Measurements from ENCODE around the gene STX19.

STX19 gene

DNA sequence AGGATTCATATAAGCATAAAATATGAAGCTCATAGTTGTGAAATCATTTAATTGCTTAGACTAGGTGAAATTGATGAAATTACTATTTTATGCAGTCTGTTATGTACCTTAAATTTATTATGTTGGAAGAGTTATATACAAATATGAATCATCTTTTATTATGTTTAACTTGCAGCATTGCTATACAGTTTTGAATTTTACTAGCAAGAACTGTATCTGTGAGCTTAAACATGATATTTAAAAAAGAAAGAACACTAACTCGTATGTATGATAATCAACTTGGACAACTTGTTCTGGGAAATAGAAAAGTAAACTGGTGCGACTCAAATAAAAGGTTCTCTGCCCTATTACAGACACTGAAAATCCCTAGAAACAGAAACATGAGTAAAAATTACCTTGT is 1.8 kb downstream of the STX19 start:
- no peak for DNase-seq

DNA sequence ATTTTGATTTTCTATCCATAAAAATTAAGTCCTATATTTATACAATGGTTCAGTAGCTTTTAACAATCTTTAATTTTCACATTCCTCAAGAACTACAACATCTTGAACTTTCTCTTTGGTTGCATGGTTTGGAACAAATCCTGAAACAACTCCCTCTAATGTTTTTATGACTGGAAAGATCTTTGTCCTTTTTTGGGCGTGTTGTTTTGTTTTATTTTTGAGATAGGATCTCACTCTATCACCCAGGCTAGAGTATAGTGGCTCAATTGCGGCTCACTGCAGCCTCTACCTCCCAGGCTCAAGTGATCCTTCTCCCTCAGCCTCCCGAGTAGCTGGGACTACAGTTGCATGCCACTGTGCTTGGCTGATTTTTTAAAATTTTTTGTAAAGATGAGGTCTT is 4.0 kb downstream of the STX19 start:
- DNase-seq = no peak

DNA sequence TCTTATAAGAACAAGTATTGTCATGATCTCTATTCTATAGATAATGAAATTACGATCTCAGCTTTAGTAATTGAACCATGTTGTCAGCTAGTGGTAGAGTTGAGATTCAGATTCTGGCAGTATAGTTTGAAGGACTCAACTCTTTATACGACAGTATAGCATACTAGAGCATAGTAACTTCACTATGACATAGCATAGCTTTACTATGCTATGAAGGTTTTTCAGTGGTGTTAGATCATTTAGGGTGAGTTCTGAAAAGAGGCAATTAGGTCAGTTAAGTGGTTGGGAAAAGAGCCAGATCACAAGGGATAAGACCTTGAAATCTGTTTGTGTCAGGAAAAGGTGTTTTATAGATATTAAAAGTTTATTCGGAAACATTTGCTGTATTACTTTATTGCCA is 8.1 kb downstream of the STX19 start:
- DNase-seq = no peak

DNA sequence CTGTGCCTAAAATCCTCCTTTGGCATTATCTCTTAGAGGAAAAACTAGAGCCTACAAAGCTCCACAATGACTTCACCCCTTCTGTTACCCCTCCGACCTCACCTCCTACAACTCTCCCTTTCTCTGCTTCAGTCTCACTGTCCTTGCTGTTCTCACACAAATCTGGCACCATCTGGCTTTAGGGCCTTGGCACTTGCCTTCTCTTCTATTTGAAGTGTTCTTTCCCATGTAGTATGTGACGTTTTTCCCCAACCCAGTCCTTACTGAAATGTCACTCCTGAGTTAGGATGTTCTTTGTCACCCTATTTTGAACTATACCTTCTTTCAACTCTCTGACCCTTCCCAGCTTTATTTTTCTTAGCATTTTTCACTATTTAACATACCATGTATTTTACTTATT is 8.7 kb downstream of the STX19 start:
- DNase-seq = no peak

DNA sequence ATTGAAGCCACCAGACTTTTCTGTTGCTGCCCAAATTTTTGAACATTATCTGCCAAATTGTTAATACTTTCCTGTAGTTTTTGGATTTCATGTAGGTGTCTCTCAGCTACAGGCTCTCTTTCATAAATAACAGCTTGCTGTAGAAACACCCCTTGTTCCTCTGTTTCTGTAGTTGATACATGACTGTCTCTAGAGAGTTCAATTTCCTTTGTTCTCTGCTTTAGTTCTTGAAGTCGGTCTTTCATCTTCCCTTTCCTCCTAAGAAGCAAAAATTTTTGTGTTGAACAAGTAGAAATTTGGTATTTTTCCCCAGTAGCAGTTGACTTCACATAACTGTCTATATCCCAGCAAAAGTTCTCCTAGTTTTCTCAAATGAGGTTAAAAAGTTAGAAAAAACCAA is 13.4 kb downstream of the STX19 start:
- DNase-seq = no peak

DNA sequence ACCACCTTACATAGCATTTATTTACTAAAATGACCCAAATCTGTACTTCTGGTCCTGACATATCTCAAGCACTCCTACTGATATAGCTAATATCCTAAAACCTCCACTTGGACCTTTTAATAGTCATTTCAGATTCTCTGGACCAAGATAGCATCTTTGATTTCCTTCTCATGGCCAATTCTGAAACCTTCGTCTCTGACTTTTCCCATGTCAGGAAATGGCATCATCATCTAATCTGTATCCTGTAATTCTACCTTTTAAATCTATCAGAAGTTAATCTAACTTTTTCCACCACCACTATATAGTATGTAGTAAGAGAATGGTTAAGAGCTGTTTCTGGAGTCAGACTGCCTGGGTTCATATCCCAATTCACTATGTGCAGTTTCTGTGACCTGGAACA is 16.2 kb downstream of the STX19 start:
- DNase-seq = no peak

DNA sequence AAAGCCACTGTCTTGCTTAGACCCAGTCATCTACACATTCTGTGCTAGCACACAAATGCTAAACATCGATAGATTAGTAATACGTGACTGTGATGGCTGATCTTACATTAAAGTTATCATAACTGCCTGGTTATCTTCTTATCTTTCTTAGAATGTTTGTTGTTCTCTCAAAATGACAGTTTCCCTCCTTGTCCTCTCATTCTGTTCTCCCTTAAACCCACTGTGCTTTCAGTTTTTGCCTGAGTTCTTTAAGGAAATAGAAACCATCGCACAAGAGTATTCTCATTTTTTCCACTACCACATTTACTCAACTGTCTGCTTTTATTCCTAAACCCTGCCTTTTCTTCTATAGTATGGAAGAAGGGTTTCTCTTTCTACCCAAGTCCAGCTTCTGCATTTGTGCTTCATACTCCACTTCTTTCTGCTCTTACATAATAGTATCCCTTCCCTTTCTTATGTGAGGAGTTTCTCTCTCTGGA is 17.1 kb downstream of the STX19 start:
- DNase-seq = no peak

DNA sequence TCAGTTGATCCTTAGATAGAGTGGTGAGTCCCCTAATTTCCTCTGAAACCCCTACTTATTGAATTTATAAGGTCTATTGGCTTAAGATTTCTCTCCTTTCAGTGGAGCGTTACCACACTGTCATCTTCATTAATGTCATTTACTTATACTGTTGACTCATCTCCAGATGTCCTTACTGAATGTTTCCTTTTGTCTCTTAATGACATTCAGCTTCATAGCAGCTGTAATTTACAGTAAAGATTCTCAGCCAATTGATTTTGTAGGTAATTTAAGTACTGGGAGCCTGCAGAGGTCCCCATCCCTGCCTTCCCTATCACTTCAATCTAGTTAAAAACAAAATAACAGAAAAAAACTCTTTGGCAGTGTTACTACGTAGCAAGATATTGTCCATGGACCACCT is 18.8 kb downstream of the STX19 start:
- no peak for DNase-seq

DNA sequence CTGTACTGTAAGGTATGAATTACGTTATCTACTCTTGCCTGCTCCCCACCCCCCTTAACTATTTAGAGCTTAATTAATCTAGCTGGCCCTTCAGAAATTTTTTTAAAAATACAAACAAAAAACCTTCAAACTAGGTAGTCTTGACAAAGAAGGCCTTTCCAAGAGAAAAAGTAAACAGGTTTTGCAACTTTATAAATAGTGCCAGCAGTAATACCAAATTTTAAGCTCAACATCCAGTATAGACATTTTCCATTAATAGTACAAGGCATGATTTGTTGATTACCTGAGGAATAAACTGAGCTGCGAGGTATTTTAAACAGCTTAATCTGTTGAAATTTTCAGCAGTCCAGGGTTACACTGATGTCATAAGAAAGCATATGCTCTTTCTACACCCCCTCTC is 20.1 kb downstream of the STX19 start:
- DNase-seq = no peak

DNA sequence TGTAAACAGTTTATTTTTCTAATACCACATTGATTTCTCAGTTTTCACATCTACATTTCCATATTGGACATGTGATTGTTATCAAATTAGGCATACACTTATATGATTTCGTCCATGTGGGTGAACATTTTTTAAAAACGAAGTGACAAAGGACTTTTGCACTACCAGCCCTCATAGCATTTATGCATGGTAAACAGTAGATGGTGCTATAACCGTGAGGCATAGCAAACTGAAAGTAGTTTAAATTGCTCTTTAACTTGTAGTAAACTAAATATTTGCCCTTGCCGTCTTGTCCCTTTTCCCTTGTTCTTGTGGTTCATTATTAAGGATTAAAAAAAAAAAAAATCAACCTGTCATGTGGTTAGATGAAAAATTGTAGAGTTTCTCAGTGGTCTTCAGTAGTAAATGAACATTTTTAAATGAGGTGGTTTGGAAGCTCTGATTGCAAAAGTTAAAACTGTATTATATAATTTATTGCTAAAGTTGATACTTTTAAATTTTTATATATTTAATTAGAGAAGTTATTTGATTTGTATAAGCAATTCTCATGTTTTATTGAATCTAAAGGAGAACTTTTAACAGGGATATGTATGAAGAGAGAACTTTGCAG is 24.0 kb downstream of the STX19 start:
- peak in 1 of 2 donors; percentile 71 for DNase-seq

DNA sequence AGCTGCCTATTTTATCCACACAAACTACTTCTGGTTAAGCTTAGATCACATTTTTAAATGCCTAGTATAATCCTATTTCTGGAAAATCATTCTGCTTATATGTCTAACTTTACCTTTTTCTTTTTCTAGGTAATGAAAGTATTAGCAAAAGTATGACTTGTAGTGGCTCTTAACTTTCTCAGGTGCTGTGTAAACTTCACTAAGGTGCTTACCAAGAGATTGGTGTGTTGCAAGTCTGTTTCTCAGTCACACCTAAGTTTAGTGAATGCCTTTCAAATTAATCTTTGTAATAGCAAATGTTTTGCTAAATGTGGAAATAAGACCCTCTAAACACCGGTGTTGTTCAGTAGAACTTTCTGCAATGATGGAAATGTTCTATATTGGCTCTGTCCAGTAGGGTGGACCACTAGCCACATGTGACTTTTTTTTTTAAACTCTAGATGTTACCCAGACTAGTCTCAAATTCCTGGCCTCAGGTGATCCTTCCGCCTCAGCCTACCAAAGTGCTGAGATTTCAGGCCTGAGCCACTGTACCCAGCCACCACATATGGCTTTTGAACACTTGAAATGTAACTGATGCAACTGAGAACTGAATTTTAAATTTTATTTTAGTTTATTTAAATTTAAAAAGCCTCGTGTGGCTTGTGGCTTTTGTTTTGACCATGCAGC is 26.4 kb downstream of the STX19 start:
- no peak for DNase-seq

DNA sequence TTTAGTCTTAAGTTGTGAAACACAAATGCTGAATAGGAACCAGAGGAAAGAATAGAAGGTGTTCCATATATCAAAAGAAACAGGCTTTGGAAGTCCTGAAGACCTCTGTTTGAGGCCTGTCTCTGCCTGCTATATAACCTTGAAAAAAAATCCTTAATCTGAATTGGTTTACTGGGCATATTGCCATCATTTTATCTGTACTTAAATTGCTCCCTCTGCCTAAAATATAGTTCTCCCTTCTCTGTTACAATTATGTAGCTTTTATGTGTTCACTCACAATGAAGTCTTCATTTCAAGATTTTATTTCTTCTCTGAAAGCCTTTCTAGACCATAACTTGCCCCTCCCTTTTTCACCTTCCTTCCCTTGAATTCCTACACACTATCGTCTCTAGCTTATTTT is 27.2 kb downstream of the STX19 start:
- no peak for DNase-seq

DNA sequence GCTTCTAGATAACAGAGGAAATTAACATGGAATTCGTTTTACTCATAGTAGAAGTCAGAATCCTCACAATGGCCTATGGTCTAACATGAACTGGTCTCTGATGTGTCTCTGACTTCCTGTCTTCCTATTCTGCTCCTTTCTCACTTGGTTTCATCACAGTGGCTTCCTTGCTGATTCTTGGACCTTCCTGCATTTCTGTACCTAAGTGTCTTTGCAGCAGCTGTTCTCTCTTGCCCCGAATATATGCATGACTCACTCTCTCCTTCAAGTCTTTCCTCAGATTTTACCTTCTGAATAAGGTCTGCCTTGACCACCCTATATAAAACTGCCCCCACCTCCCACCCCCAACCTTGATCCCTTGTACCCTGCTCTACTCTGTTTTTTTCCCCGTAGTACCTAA is 34.3 kb downstream of the STX19 start:
- DNase-seq = no peak

DNA sequence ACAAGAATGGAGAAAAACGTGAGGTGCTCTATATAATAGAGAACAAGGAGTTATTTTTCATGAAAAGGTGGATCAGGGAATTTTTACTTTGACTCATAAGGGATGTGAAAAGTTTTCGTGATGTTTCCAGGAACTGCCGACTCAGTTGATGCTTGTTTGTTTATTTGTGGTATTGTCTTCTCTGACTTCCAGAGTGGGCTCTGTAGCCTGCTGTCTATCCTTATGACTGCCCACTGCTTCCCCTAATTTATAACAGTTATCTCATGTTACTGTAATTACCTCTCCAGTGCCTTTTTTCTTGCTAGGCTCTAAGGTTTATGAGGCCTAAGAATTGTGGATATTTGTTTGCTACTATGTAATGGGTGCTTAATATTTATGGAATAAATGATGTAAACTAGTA is 36.2 kb downstream of the STX19 start:
- no peak for DNase-seq

DNA sequence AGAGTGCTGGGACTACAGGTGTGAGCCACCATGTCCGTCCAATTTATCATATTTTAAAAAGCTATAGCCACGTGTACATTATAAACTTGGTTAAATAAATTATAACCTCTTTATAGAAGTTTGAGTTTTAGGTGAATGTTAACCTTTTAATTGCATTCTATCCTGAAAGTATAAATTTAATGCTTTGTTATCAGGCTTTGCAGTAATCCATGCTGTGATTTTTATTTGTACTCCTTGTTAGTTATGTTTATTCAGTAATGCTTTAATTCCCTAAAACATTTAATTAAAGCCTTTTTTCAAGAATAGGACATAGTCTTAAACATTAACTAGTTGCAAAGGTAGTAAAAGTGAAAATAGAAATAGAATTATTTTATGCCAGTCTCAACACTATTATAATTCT is 36.8 kb downstream of the STX19 start:
- no peak for DNase-seq

DNA sequence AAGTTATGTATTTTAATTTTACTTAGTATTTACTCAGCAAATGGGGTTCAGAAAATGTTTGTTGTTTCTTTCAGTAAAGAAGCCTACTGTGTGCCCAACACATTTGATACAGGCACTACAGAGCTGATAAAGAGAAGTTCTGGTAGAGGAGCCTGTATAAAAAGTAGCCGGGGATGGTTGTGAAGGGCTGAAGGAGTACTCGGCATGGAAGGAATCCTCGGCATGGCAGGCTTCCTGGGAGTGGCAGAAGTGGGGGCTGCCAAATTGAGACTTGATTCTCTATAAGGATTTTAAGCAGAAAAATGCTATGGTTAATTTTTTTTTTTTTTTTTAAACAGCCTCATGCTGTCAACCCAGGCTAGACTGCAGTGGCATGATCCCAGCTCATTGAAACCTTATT is 39.2 kb downstream of the STX19 start:
- DNase-seq = no peak

DNA sequence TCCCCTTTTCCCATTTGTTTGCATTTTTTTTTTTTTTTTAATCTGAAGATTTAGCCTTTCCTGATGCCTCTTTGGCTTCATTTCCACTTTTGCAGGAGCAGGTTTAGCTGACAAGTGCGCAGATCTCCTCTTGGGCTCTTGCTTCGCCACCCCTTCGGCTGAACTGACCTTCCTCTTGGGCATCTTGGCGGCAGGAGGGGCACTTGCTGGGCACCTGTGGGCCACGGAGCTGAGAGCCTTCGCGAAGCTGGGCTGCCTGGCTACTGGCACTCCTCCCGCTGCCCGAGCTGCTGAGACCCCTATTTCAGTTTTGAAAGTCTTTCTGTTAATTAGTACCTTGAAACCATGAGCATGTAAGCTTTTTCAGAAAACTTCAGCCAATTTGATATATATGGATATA is 39.6 kb downstream of the STX19 start:
- no peak for DNase-seq

DNA sequence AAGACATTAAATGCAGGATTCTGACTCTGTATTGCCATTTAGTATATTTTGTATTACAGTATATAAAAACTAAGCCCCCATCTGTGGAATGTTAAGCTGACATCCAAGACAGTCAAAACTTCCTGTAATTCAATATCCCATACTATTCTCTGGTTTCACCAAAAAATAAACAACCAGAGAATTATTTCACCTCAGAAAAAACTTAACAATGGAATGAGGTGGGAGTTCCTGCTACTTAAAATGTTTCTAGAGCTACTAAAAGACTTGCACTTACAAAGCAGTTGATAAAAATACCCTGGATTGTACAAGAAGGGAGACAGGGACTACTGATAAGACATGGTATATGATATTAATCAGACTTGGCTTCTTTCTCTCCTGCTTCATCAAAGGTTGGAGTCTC is 40.1 kb downstream of the STX19 start:
- DNase-seq = no peak

DNA sequence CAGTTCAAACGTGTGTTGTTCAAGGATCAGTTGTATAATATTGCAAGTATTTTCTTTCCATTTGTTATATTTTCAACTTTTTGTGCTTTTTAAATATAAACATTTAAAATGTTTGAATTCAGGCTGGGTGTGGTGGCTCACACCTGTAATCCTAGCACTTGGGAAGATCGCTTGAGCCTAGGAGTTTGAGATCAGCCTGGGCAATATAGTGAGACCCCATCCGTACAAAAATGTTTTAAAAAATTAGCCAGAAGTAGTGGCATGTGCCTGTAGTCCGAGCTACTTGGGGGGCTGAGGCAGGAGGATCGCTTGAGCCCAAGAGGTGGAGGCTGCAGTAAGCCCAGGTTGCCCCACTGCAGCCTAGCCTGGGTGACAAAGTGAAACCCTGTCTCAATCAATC is 43.8 kb downstream of the STX19 start:
- no peak for DNase-seq

DNA sequence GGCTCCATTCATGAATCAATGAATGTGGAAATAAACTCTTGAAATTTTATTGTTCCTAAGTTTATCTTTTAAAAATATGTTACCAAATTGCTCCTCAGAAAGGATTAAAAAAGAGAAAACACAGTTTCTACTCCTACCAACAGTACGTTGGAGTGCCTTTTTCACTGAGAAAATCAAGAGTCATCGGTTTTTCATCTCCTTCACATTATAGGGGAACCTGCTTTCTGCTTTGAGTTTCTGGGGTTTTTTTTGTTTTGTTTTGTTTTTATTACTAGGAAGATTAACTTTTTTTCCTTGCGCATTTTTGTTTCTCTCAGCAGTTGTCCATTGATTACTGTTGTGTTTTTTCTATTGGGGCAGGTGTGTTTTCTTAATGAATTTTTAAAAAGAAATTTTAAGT is 45.0 kb downstream of the STX19 start:
- DNase-seq = no peak

DNA sequence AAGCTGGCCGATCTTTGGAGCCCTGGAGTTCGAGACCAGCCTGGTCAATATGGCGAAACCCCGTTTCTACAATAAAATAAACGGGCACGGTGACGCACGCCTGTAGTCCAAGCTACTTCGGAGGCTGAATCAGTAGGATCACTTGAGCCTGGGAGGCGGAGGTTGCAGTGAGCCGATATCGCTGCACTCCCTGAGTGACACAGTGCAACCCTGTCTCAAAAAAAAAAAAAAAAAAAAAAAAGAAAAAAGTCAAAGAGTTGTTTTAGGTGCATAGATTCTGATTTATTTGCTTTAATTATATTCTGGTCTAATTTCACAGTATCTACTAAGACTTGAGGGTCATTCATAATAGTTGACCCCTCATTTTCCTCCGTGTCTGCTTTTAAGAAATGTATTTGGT is 46.7 kb downstream of the STX19 start:
- no peak for DNase-seq

DNA sequence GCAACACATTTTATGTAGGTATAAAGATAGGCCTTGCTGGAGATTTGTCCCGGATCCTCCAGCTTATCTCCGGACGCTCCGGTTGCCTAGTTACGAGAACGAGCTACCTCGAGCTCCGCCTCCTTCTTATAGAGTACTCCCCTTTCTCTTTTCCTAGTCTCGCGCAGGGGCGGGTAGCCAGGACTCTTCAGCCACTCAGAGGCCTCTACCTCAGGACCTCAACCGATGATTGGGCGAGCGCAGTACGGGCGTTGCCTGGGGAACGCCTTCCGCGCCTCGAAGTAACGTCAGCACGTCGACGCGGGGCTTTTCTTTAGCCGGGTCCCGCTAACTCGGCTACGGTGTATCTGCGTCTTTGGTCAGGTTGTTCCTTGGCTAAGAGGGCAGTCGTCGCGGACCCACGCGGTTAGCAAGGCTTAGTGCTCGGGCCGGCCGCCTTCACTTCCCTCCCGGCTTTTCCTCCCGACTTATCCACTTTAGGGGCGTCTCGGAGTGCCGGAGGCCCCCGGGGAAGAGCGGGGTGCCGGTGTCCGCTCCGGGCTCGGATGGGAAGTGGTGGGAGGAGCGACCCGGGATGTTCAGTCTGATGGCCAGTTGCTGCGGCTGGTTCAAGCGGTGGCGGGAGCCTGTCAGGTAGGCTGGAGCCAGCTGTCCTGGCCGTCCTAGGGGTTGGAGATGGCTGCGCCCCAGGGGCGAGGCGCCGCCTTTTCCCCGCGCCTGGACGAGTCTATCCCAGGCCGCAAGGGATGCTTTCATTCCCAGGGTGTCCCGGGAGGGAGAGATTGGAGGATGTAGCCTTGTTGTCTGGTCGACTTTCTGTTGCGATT is 48.3 kb downstream of the STX19 start, which contains the start of gene ARL13B:
ARL13B (plus strand) TSS at position 306 of the 827 bp plus-strand sequence; CDS start at position 575, 269 bp downstream.
- peak; percentile 96 to 97 for DNase-seq

DNA sequence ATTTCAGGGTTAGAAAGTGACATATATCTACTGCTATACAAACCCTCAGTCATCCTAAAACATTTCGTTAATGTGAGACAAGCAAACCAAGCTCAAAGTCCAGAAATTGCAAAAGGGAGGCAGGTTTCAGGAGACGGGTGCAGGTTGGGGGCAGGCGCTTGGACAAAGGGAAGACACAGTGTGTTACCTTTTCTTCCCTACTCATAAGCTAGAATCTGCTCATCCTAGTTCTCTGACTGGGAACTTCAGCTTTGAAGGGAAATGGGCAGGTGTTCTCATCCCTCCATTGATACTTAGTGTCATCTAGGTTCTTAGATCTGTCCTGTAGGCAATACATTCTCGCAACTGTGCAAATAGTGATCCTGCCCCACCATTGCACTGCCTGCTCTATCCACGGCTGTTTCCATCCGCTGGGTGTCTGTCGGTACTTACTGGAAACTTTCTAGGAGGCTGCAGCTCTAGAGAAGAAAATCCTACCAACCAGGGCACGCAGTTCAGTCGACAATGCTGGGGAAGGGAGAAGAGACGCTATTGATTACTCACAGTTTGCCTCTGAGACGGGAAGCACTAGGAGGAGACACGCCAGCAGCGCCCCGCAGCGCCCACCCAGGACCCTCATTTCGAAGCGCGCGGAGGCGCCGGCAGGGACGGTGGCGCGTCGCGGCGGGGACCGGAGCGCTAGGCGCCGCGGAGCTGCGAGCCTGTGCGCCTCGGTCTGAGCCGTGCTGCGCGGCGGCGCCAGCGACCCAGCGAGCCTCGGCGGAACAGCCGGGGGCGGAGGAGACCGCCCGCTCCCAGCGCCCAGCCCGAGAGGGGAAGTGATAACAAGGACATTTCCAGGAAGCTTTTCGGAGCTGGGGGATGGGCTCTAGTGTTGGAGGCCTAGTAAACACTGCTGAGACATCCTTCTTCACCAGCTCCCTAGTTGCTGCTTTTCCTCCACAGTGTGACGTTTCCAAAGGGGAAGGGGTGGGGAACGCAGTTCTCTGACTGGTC is 55.0 kb downstream of the STX19 start, which contains the start of gene PROS1:
PROS1 (minus strand) TSS at position 766 of the 996 bp plus-strand sequence; CDS start at position 619, 147 bp downstream.
- DNase-seq = peak; percentile 24 to 36

Measured in CD4-positive, alpha-beta T cell treated with Interleukin-4 for 1 hour (primary cell).